ENCODE results near the gene ZNF615. TPM values are rescaled to one million over a fixed set of nuclear protein-coding genes. Genes with fewer than 3 reads are reported as not detected.

ZNF615 gene
- total RNA-seq = 2.2 and 2.7 TPM in 2 replicates

GRCh38 chr19:52007806-52008557 is at the start of gene ZNF615:
Gene ZNF615, minus strand, starts transcription at chr19:52008211. Its CDS starts 4,500 bp downstream, at chr19:52003711.

GRCh38 chr19:52048555-52049501 is 40.8 kb upstream of the ZNF615 start, which contains the start of gene ZNF432:
Gene ZNF432, minus strand, starts transcription at chr19:52048838. Its CDS starts 1,970 bp downstream, at chr19:52046868.

GRCh38 chr19:52028027-52028779 is 20.2 kb upstream of the ZNF615 start, which contains the start of gene ZNF614:
Gene ZNF614, minus strand, starts transcription at chr19:52028379. Its CDS starts 2,634 bp downstream, at chr19:52025745.

GRCh38 chr19:51986309-51987291 is 21.4 kb downstream of the ZNF615 start, which contains the start of gene ZNF350:
Gene ZNF350, minus strand, starts transcription at chr19:51986840. Its CDS starts 12,480 bp downstream, at chr19:51974360.

Other genes starting within 250 kb of the ZNF615 start
- not detected in 2 replicates for gene FPR2, start 247.0 kb downstream of the ZNF615 start, total RNA-seq
- gene FPR3, start 213.1 kb downstream of the ZNF615 start, total RNA-seq = not detected in 2 replicates
- 1.6 TPM in 2 replicates for gene ZNF577, start 120.3 kb downstream of the ZNF615 start, total RNA-seq
- gene ZNF649, start 103.2 kb downstream of the ZNF615 start, total RNA-seq = 6.6 and 6.8 TPM in 2 replicates
- 2.2 and 4.9 TPM in 2 replicates for gene ZNF613, start 80.7 kb downstream of the ZNF615 start, total RNA-seq
- gene ZNF350, start 21.4 kb downstream of the ZNF615 start, total RNA-seq = 2.7 and 5.1 TPM in 2 replicates
- 5.1 and 6.9 TPM in 2 replicates for gene ZNF614, start 20.2 kb upstream of the ZNF615 start, total RNA-seq
- 1.7 and 3.0 TPM in 2 replicates for gene ZNF432, start 40.6 kb upstream of the ZNF615 start, total RNA-seq
- 4.5 and 8.6 TPM in 2 replicates for gene ZNF841, start 87.6 kb upstream of the ZNF615 start, total RNA-seq
- gene ZNF616, start 131.7 kb upstream of the ZNF615 start, total RNA-seq = 3.7 and 5.3 TPM in 2 replicates
- gene ZNF836, start 163.4 kb upstream of the ZNF615 start, total RNA-seq = 3.7 and 5.5 TPM in 2 replicates
- 200 and 210 TPM in 2 replicates for gene PPP2R1A, start 181.8 kb upstream of the ZNF615 start, total RNA-seq